Endodermal cell (in vitro differentiated cells): Measurements from ENCODE around the gene GABRR3. TPM values are rescaled to one million over a fixed set of nuclear protein-coding genes. Genes with fewer than 3 reads are reported as not detected.
A peak's percentile ranks its signal among the peaks of the same experiment; 100 is the strongest.

Experiments
- DNase-seq: peaks from one replicate; pipeline ENCODE4 v3.0.0-alpha.2; 2017
- H3K27ac ChIP-seq: 2 replicates; pipeline ENCODE4 v1.5.1; 2013; ENCODE audit warnings: mild to moderate bottlenecking, low read depth, low read length, moderate library complexity
- H3K27me3 ChIP-seq: 2 replicates; pipeline ENCODE4 v1.6.1; 2013; ENCODE audit warnings: mild to moderate bottlenecking, low read length, moderate library complexity; ENCODE audit not compliant: insufficient read depth, control insufficient read depth, poor library complexity, severe bottlenecking
- H3K36me3 ChIP-seq: 2 replicates; pipeline ENCODE4 v1.7.0; 2013; ENCODE audit warnings: mild to moderate bottlenecking, low read length, moderate library complexity; ENCODE audit not compliant: control insufficient read depth, insufficient read depth
- H3K4me1 ChIP-seq: one replicate; pipeline ENCODE4 v1.7.0; 2013; ENCODE audit warnings: low read length; ENCODE audit not compliant: control insufficient read depth, insufficient read depth
- H3K4me3 ChIP-seq: 2 replicates; pipeline ENCODE4 v1.5.1; 2013; ENCODE audit warnings: mild to moderate bottlenecking, low read length, moderate library complexity
- H3K9ac ChIP-seq: 2 replicates; pipeline ENCODE4 v1.6.1; 2013; ENCODE audit warnings: mild to moderate bottlenecking, low read length, moderate library complexity; ENCODE audit not compliant: poor library complexity, severe bottlenecking; ENCODE audit errors: extremely low read depth
- H3K9me3 ChIP-seq: 2 replicates; pipeline ENCODE4 v1.6.1; 2013; ENCODE audit warnings: mild to moderate bottlenecking, low read length, moderate library complexity; ENCODE audit not compliant: control insufficient read depth
- H3K27ac Mint-ChIP-seq: 2 replicates; pipeline ENCODE4 v1.8.0; 2020; ENCODE audit warnings: mixed read lengths
- H3K27me3 Mint-ChIP-seq: 2 replicates; pipeline ENCODE4 v1.8.0; 2021; ENCODE audit warnings: mild to moderate bottlenecking, mixed read lengths; ENCODE audit not compliant: insufficient read depth
- H3K36me3 Mint-ChIP-seq: 2 replicates; pipeline ENCODE4 v1.8.0; 2020; ENCODE audit warnings: low read depth, mixed read lengths
- H3K4me1 Mint-ChIP-seq: 2 replicates; pipeline ENCODE4 v1.8.0; 2020; ENCODE audit warnings: mixed read lengths
- H3K4me3 Mint-ChIP-seq: 2 replicates; pipeline ENCODE4 v1.8.0; 2020; ENCODE audit warnings: mild to moderate bottlenecking, moderate library complexity, mixed read lengths
- H3K9me3 Mint-ChIP-seq: 2 replicates; pipeline ENCODE4 v1.8.0; 2020; ENCODE audit warnings: mild to moderate bottlenecking, mixed read lengths
- WGBS, 2 experiments: methylation state at CpG; one replicate each; pipeline versions ENCODE4 v1.1.5 to v1.1.7; 2013; ENCODE audit warnings: missing lambda C conversion rate in 2 of 2, mixed read lengths in 1 of 2; ENCODE audit not compliant: insufficient coverage in 1 of 2, insufficient read length in 1 of 2; 5-methylcytosine and 5-hydroxymethylcytosine counted together
- total RNA-seq, 2 donors: library from RNA; stranded (reverse); fragmentation: NEBNext Ultra II Directional in 1 of 2; extraction: Animal tissue kit (Norgen Biotek cat#: 25700) in 1 of 2; gene quantifications; 2 replicates in 1 of 2; 3 replicates in 1 of 2; pipeline ENCODE4 v1.2.1, GENCODE V29; 2021
- TF ChIP-seq, protein P1 (sequence below): fragments of 200-600 bp; sonication (generic); conservative IDR thresholded peaks from 2 replicates; pipeline ENCODE4 v1.5.0; 2021; ENCODE audit warnings: antibody characterized with exemption, mild to moderate bottlenecking

GABRR3 gene
- total RNA-seq, 2 donors from 2014 or later, result not detected

DNA sequence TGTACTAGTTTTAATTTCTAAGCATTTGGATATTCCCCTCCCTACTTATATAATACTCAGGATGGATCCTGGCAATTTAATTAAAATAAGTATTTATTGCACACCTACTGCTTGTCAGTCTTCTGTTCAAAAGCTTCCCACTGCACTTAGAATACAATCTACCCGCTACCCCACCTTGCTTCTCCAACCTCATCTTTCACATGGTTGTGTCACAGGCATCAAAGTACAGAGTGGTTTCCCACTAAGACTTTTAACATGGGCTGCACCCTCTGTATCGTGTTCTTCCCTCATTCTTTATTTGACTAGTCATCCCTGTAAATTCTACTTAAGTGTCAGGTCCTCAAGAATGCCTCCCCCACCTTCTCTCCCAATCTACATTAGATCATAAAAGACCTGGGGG, 97.9 kb downstream of the GABRR3 start:
- TF ChIP-seq, protein P1, sequence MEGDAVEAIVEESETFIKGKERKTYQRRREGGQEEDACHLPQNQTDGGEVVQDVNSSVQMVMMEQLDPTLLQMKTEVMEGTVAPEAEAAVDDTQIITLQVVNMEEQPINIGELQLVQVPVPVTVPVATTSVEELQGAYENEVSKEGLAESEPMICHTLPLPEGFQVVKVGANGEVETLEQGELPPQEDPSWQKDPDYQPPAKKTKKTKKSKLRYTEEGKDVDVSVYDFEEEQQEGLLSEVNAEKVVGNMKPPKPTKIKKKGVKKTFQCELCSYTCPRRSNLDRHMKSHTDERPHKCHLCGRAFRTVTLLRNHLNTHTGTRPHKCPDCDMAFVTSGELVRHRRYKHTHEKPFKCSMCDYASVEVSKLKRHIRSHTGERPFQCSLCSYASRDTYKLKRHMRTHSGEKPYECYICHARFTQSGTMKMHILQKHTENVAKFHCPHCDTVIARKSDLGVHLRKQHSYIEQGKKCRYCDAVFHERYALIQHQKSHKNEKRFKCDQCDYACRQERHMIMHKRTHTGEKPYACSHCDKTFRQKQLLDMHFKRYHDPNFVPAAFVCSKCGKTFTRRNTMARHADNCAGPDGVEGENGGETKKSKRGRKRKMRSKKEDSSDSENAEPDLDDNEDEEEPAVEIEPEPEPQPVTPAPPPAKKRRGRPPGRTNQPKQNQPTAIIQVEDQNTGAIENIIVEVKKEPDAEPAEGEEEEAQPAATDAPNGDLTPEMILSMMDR, result no peak
- Histone ChIP-seq H3K27me3 (no peaks in the 10 kb centered on the region), H3K9ac (no peak overlapping the region), H3K4me1 (no peaks in the 10 kb centered on the region), H3K27ac (no peak overlapping the region), H3K36me3 (peaks cover under 1% of the 10 kb centered on the region), H3K4me3 (no peak overlapping the region), H3K9me3 (no peaks in the 10 kb centered on the region)
- Mint-ChIP-seq H3K36me3 (peaks cover 5% of the 10 kb centered on the region), H3K4me1 (no peaks in the 10 kb centered on the region), H3K27ac (peak overlapping the region; percentile 4), H3K27me3 (no peaks in the 10 kb centered on the region), H3K9me3 (no peaks in the 10 kb centered on the region), H3K4me3 (no peak overlapping the region)
- no peak for DNase-seq
- 93 to 100% methylated on average over 1 to 2 of the region's 2 CpGs for WGBS, 2 experiments

DNA sequence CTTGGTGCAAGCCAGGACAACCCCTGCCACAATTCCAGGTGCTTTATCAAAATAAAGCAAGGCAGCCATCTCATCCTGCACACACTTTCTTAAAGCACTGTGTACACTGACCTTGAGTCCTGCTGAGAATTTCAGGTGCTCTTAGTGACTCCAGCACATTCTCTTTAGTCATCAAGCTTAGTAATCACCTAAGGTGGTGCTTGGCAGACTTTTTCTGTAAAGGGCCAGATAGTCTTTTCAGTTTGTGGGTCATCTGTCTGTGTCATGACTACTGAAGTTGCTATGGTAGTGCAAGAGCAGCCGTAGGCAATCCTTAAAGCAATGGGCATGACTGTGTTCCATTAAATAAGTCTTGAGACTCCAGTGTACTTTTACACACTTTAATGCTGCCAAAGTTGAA, 99.3 kb downstream of the GABRR3 start:
- H3K4me1 Mint-ChIP-seq, result no peaks in the 10 kb centered on the region
- H3K36me3 Mint-ChIP-seq, result peaks cover 7% of the 10 kb centered on the region
- H3K36me3 ChIP-seq, result no peaks in the 10 kb centered on the region
- H3K4me3 Mint-ChIP-seq, result no peak overlapping the region
- H3K27ac Mint-ChIP-seq, result no peak overlapping the region
- H3K27me3 ChIP-seq, result no peaks in the 10 kb centered on the region
- H3K27ac ChIP-seq, result no peak overlapping the region
- H3K9me3 ChIP-seq, result no peaks in the 10 kb centered on the region
- TF ChIP-seq, protein P1, result no peak
- H3K4me1 ChIP-seq, result no peaks in the 10 kb centered on the region
- WGBS, 2 experiments, result 83 to 88% methylated on average over 1 of the region's 1 CpG
- DNase-seq, result no peak
- H3K9ac ChIP-seq, result no peak overlapping the region
- H3K4me3 ChIP-seq, result no peak overlapping the region
- H3K9me3 Mint-ChIP-seq, result no peaks in the 10 kb centered on the region
- no peaks in the 10 kb centered on the region for H3K27me3 Mint-ChIP-seq

Other genes with a start within 250 kb of the GABRR3 start
- gene CRYBG3, start 213.3 kb downstream of the GABRR3 start, total RNA-seq, result 10 to 100 TPM in 1 of 2 donors, 1 to 10 TPM in 1; 9.7 to 10.8 TPM
- gene RIOX2, start 62.9 kb downstream of the GABRR3 start, total RNA-seq, result 10 to 100 TPM; 12.5 to 13.6 TPM
- gene OR5AC2, start 51.9 kb upstream of the GABRR3 start, total RNA-seq, result not detected
- gene OR5H1, start 95.4 kb upstream of the GABRR3 start, total RNA-seq, result under 1 TPM; 0.09 to 0.22 TPM
- not detected for gene OR5H14, start 112.2 kb upstream of the GABRR3 start, total RNA-seq
- not detected for gene OR5H15, start 131.4 kb upstream of the GABRR3 start, total RNA-seq
- gene OR5H6, start 228.9 kb upstream of the GABRR3 start, total RNA-seq, result not detected
- not detected for gene OR5H2, start 247.2 kb upstream of the GABRR3 start, total RNA-seq